ENCODE data around the gene CYB561.
"Not testable (repeated sequence)": the region's sequence is repeated elsewhere in the genome, so short reads cannot be mapped to it uniquely, and the experiment has no call there.

The CYB561 gene

DNA sequence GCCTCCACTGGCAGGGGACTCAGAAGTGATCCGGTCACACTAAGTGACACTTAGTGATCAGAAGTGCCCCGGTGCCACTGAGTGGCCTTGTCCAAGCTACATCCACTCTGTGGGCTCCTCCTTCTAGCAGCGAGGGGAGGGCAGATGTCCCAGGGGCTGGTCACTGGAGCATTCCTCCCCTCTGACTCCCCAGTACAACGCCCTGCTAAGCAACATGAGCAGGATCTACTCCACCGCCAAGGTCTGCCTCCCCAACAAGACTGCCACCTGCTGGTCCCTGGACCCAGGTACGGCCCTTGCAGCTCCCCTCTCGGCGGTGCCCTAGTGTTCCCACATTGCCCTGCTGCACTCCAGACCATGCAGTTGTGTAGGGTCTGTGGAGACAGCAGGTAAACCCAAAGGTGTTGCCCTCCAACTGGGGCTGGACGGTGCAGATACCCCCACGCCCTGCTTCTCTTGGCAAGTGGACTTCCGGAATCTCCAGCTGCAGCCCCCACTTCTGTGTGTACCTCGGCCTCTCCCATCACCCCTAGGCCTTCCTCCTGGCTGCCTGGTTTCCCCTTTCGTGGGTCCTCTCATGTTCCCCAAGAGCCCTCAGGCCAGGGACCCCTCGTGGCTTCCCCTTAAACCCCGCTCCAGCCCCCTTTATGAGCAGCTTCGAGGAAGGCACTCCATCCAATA lies 32.8 kb upstream of the CYB561 start:
- peak; percentile 74 to 77 for DNase-seq

DNA sequence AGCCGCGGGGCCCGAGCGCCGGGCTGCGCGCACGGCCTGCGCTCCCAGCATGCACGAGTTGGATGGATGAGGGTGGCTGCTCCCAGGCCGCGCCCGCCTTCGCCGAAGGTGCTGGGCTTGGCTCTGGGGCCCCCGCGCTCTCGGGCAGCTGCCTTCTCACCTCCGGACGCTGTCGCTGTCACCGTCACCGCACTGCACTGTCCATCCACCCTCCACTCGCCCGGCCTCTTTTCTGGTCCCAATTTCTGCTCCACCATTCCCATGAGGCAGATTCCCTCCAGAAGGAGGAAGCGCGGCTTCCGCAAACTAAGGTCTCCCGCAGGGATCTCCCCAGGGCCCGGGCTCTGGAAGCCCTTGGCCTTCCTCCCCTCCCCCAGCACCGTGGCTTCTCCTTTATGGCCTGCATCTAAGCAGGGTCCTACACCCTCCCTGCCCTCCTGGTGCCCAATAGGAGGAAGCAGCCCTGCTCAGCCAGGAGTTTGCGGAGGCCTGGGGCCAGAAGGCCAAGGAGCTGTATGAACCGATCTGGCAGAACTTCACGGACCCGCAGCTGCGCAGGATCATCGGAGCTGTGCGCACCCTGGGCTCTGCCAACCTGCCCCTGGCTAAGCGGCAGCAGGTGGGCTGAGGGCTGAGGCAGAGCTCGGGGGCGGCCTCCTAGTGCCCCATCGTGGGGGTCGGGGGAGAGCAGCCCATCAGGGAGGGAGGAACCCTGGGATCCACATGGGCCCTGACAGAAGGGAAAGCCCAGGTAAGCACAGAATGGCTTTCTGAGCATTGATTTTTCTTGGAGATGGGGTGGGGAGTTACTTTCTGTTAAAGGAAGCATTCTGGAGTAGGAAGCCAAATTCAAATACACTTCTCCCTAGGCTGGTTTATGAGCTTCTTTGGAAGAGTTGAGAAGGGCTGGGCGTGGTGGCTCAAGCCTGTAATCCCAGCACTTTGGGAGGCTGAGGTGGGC lies 31.7 kb upstream of the CYB561 start:
- no peak for DNase-seq

GRCh38 chr17:63476854-63477479 lies 30.9 kb upstream of the CYB561 start, which contains the start of gene ACE:
Gene ACE, plus strand, starts transcription at chr17:63477061. Its CDS starts 34 bp downstream, at chr17:63477095.
- peak; percentile 21 to 27 for DNase-seq

- DNase-seq: peak in 1 of 2 experiments; percentile 9
Measured at GRCh38 chr17:63476459-63476853, 30.4 kb upstream of the CYB561 start.

DNA sequence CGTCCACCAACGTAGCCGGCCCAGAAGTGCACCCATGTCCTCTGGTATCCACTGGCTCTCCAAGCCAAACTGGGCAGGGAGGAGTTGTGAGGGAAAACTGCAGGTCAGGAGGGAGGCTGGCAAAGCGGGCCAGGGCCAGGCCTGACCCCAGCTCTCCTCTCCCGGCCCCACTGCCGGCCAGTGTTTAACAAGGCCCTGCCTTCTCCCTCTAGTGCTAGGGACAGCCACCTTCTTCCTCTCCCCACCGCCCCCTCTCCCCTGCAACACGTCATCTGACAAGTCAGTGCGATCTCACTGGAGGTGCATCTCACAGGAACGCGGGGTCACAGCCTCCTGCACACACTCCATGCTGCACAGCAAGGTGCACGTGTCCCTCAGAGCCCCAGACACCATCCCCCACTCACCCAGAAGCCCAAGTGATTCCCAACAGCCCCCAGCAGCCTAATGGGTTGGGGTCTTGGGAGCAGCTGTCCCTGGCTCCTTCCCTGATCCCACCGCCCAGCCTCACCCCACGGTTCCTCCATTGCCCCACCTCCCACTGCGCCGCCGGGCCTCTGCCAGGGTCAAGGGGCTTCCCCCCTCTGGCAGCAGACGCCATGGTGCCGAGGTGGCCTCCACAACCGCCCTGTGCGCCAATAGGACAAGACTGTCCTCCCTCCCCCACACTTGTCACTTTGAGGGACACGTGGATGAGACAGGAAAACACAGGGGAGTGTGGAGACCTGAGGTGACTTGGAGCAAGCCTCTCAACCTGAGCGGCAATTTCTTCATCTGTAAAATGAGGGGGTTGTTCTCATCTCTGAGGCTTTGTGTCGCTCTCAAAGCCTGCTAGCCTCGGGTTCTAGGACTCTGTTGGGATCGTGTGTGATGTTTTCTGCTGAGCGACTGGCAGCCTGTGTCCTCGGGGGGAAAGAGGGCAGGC lies 29.6 kb upstream of the CYB561 start:
- no peak for DNase-seq

DNA sequence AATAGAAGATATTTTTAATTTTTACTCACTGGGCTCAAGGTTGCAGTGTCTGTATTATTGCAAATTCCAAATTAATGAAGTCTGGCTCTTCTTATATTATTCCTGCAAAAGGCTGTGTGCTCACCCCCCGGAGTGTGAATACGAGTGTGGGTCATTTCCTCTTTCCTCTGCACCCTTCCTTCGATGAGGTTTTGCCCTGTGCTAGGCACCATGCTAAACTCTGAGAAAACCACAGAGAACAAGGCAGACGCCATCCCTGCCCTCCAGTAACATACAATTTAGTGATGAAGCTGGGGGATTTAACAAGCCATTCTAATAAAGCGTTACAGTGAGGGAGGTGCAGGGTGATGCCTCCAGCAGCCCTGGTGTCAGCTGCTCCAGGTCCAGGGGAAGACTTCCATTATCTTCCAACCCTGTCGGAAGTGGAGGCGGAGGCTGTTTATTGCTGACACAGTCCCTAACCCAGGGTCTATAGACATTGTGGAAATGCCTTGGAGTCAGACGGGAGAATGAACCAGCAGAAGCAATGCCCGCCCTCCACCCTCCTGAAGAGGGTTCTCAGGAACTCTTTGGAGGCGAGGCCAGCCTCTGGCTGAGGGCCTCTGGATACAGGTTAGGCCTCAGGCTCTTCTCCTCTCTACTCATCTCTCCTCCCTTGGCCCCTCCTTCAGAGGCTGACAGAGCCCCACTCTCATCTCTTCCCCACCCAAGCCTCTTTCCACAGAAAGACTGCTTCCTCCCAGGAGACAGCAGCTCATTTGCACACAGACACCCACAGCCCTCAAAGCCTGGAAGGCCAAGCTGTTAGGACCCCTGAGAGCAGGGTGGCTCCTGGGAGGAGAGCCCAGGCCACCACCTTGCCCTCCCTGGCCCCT lies 28.7 kb upstream of the CYB561 start:
- no peak for DNase-seq

DNA sequence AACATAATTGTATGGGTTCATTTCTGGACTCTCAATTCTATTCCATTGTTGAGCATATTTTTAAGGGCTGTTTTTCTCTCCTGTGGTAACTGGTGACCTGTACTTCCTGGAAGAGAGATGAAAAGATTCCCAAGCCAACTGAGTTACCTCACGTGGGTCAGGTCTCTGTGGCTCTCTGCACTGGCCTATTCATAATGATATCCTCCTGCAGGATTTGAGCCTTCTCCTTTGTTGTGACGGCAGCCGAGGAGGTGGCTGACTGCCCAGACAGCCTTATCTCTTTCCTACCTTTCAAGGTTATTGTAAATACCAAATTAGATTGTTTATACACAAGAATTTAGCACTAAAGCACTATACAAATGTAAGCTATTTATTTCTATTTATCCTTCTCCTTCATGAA lies 28.1 kb upstream of the CYB561 start:
- DNase-seq: no peak

GRCh38 chr17:63468099-63468498 lies 22.0 kb upstream of the CYB561 start:
- not testable (repeated sequence) for DNase-seq

- no peak for DNase-seq
Measured at GRCh38 chr17:63464691-63465236, 18.7 kb upstream of the CYB561 start.

DNA sequence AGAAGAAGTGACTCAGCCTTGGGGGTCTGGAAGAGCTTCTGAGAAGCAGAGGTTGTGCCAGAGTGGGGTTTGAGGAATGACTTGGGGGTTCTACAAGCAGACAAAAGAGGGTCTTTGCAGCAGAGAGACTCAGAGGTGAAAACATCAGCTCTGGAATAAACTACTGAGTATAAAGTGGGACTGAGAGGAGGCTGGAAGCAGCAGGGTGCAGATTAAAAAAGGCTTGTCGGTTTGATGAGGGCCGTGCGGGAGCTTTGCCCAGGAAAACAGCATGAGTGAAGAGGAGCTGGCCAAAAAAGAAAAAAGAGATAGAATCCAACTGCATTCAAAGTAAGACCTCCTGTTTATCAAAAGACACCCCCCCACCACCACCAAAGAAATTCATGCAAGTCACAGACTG lies 17.7 kb upstream of the CYB561 start:
- DNase-seq: no peak

DNA sequence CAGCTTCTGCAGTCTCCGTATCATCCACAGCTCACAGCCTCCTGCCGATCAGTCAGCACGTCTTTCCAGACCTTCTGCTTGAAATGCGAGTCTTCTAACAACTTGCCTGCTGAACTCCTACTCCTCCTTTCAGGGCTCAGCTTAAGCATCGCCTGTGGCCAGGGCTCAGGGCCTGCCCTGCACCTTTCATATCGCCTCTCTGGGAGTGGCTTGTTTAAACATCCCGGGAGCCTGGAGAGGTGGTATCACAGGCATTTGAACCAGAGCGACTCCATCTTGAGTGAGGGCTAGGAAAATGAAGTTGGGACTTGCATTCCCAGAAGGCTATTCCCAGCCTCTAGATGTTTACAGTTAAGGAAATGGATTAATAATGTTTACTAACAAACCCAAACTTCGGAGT lies 13.9 kb upstream of the CYB561 start:
- DNase-seq: no peak

GRCh38 chr17:63458478-63458877 lies 12.4 kb upstream of the CYB561 start:
- DNase-seq: no peak

DNA sequence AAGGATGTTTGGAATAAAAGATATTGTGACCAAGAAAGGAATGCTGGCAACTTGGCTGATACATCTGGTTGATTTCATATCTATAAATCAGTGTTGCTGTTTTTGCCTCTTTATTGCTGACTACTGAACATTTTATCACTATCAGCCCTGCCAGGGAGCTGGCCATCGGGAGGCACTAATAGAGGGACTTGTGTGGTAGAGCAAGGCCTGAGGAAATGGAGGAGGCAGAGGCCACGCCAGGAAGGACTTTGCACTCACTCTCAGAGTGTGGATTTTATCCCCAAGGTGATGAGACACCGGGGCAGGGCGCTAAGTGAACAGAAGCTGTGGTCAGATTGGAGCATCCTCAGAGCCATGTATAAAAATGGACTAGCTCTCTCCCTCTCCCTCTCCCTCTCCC lies 9.3 kb upstream of the CYB561 start:
- no peak for DNase-seq

DNA sequence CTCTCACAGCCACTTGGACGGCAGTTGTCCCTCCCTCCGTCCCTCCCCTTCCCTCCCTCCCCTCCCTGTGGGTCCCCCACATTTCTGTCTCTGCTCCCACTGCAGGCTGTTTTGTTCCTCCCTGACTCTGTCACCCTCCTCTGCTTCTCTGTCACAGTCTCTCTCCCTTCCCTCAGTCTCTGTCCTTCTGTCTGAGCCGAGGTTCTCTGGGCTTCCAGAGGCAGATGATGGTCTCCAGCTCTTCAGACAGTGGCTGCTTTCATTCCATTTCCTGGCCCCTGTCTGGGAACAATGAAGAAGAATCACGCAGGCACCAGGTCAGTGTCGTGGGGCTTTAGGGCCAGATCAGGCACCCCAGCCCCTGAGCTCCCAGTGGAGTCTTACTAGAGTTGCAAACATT lies 8.8 kb upstream of the CYB561 start:
- DNase-seq: no peak

- DNase-seq: not testable (repeated sequence)
Measured at GRCh38 chr17:63454357-63454756, 8.3 kb upstream of the CYB561 start.

- no peak for DNase-seq
Measured at GRCh38 chr17:63452962-63453551, 7.0 kb upstream of the CYB561 start.

DNA sequence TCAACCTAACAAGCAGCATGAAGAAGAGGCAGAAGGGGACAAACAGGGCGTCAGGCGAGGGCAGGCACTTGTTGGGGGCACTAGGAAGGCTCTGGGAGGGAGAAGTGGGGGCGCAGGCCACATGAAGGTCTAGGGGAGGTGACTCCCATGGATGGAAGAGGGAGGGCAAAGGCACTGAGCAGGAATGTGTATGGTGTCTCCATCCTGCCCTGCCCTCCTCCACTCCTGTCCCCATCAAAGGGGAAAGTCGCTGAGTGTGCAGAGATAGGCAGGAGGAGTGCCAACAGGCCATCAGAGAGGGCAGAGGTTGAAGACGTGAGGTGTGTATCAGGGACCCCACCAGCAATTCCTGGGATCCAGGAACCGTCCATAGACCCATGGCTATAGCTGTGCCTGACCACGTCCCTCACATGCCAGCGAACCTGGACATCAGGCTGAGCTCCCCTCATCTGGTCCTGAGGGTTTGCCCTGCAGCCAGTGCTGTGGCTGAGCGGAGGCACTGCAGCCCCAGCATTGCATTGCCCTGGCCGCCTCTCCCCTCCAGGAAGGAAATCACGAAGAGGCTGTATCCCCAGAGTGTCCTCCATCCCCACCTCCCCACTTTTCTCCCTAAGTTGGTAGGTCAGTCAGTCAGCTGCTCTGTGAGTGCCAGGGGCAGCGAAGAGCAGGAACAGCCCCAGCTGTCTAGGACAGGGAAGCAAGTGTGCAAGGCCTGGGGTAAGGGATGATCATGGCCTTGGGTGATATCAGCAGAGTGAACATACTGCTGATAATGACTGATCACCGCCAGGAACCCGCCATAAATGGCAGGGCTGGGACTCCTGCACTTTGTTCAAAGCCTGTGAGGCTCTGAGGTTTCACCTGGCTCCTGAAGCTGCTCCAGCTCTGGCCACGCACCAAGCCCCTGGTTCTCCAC lies 6.2 kb upstream of the CYB561 start:
- no peak for DNase-seq

- DNase-seq: no peak
Measured at GRCh38 chr17:63451150-63451549, 5.0 kb upstream of the CYB561 start.

DNA sequence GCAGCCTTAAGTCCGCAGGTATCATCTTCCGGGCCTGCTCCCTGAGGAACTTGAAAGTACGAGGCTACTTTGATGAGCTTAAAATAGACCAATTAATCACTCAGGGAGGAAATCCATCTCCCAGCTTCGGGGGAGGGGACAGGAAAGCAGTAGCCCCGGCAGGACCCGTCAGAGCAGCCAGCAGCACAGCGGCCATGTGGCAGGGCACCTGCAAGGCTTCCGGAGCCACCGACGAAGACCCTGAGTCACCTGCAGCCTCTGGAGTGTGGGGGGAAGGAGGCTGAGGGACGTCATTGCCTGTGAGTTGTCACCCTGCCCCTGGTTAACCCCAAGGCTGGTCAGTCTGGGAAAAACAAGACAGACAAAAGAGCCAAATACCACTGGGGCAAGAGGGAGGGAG lies 4.4 kb upstream of the CYB561 start:
- peak in 1 of 2 experiments; percentile 19 for DNase-seq

GRCh38 chr17:63448655-63449054 lies 2.5 kb upstream of the CYB561 start:
- DNase-seq: no peak
